HepG2 (cell line): ENCODE data around the gene CMPK1. TPM values are rescaled to one million over a fixed set of nuclear protein-coding genes. Genes with fewer than 3 reads are reported as not detected.

Experiments used
- ATAC-seq: fragments of 200-7000 bp; cut with Tn5 transposase; 3 replicates; pipeline ENCODE4 v1.9.1; 2020; ENCODE audit warnings: mild to moderate bottlenecking, moderate library complexity
- BruUV-seq: library from RNA; stranded (reverse); fragments of 400-500 nt; replicated peaks from 2 replicates; lab custom pipeline; 2021; lab: Mats Ljungman, UMichigan
- CTCF ChIA-PET: fragments of 300-600 bp; formaldehyde crosslinking; extraction: SDS; loops from one replicate; lab custom pipeline; 2021; ENCODE audit warnings: low total read pairs, inconsistent platforms, low intra/inter-chr PET ratio; lab: Yijun Ruan, JAX
- POLR2A ChIA-PET: fragments of 350-600 bp; sonication (Branson Sonifier 250); formaldehyde crosslinking; loops from one replicate; lab custom pipeline; 2020; ENCODE audit warnings: antibody characterized with exemption, inconsistent platforms; lab: Yijun Ruan, JAX
- DNase-seq: peaks from one replicate; pipeline ENCODE4 v3.0.0-alpha.2; 2015; ENCODE audit warnings: low spot score
- FAIRE-seq: peaks from 3 replicates; lab custom pipeline; 2011; peaks lifted over from hg19 to GRCh38; lab: Jason Lieb, UNC
- H2AFZ ChIP-seq: one replicate; pipeline ENCODE4 v1.6.1; 2011; ENCODE audit warnings: low read length, inconsistent platforms
- H3K27ac ChIP-seq: fragments of 300-600 bp; 3 replicates; pipeline ENCODE4 v1.8.0; 2011; ENCODE audit warnings: mixed run types, mild to moderate bottlenecking, mixed read lengths, low read length, inconsistent platforms; ENCODE audit not compliant: insufficient read depth; ENCODE audit errors: extremely low read length
- H3K27me3 ChIP-seq, 2 experiments: fragments of 200-600 bp in 1 of 2; 2 replicates in 1 of 2; 3 replicates in 1 of 2; pipeline versions ENCODE4 v1.6.0 to v1.8.0; 2011; ENCODE audit warnings: low read length in 2 of 2, mild to moderate bottlenecking in 2 of 2, moderate library complexity in 2 of 2, inconsistent platforms in 1 of 2; ENCODE audit not compliant: insufficient read depth in 2 of 2, control insufficient read depth in 1 of 2
- H3K36me3 ChIP-seq, 2 experiments: fragments of 200-600 bp in 1 of 2; replicated peaks in 1 of 2; 2 replicates in 1 of 2; 3 replicates in 1 of 2; pipeline versions ENCODE4 v1.5.1 to v1.8.0; 2011; ENCODE audit warnings: low read length in 2 of 2, inconsistent platforms in 1 of 2; ENCODE audit not compliant: insufficient read depth in 2 of 2, control insufficient read depth in 1 of 2
- H3K4me1 ChIP-seq: 2 replicates; pipeline ENCODE4 v1.5.1; 2012; ENCODE audit warnings: low read length, inconsistent platforms; ENCODE audit not compliant: insufficient read depth
- H3K4me2 ChIP-seq: 2 replicates; pipeline ENCODE4 v1.6.0; 2011; ENCODE audit warnings: low read depth, low read length, inconsistent platforms
- H3K4me3 ChIP-seq, 3 experiments: fragments of 200-600 bp in 1 of 3; sonication (generic), shearing (Covaris generic) in 1 of 3; replicated peaks in 1 of 3; 2 replicates each; pipeline ENCODE4 v1.5.1; 2011 to 2016; ENCODE audit warnings: low read length in 3 of 3, inconsistent platforms in 2 of 3, low read depth in 2 of 3, mild to moderate bottlenecking in 2 of 3, control low read depth in 1 of 3, mixed read lengths in 1 of 3; ENCODE audit not compliant: insufficient read depth in 1 of 3
- H3K79me2 ChIP-seq: one replicate; pipeline ENCODE4 v1.6.1; 2011; ENCODE audit warnings: low read length, inconsistent platforms; ENCODE audit not compliant: insufficient read depth
- H3K9ac ChIP-seq: 2 replicates; pipeline ENCODE4 v1.6.0; 2011; ENCODE audit warnings: mild to moderate bottlenecking, low read depth, low read length, inconsistent platforms; ENCODE audit not compliant: insufficient read depth
- H3K9me3 ChIP-seq: 2 replicates; pipeline ENCODE4 v1.5.1; 2012; ENCODE audit warnings: mild to moderate bottlenecking, low read length
- H4K20me1 ChIP-seq: 2 replicates; pipeline ENCODE4 v1.6.0; 2011; ENCODE audit warnings: inconsistent platforms, mild to moderate bottlenecking, low read length, moderate library complexity; ENCODE audit not compliant: insufficient read depth
- ARID2 ChIP-seq: sonication (generic); formaldehyde crosslinking; IDR thresholded peaks from 2 replicates; pipeline ENCODE4 v1.8.1; 2022; ENCODE audit warnings: mild to moderate bottlenecking, missing genetic modification reagents, borderline replicate concordance
- CTCF ChIP-seq: sonication (generic); formaldehyde crosslinking; IDR thresholded peaks from 2 replicates; pipeline ENCODE4 v1.5.0; 2020; ENCODE audit warnings: mild to moderate bottlenecking, missing genetic modification reagents, moderate library complexity
- GTF3A ChIP-seq: sonication (generic); formaldehyde crosslinking; conservative IDR thresholded peaks from 2 replicates; pipeline ENCODE4 v1.4.0; 2020; ENCODE audit warnings: mild to moderate bottlenecking, missing genetic modification reagents
- HNF1A ChIP-seq, 2 experiments: sonication (generic) in 1 of 2; formaldehyde crosslinking in 1 of 2; IDR thresholded peaks; 2 replicates each; pipeline versions ENCODE4 v1.4.0 to v1.6.1; 2016 to 2020; ENCODE audit warnings: borderline replicate concordance in 1 of 2, low read depth in 1 of 2, mild to moderate bottlenecking in 1 of 2, missing genetic modification reagents in 1 of 2
- HOXD1 ChIP-seq: sonication (generic); formaldehyde crosslinking; IDR thresholded peaks from 2 replicates; pipeline ENCODE4 v1.5.0; 2020; ENCODE audit warnings: missing genetic modification reagents
- NBN ChIP-seq: fragments of 450-650 bp; conservative IDR thresholded peaks from 2 replicates; pipeline ENCODE4 v1.6.1; 2017
- SIX1 ChIP-seq: sonication (generic); formaldehyde crosslinking; IDR thresholded peaks from 2 replicates; pipeline ENCODE4 v1.4.0; 2020; ENCODE audit warnings: missing genetic modification reagents, borderline replicate concordance
- SMARCE1 ChIP-seq: fragments of 450-650 bp; IDR thresholded peaks from 2 replicates; pipeline ENCODE4 v1.6.1; 2017; ENCODE audit warnings: borderline replicate concordance
- TEAD2 ChIP-seq: sonication (generic); formaldehyde crosslinking; IDR thresholded peaks from 2 replicates; pipeline ENCODE4 v1.9.0; 2021; ENCODE audit warnings: missing genetic modification reagents
- TFE3 ChIP-seq: IDR thresholded peaks from 2 replicates; pipeline ENCODE4 v1.6.1; 2016
- ZMAT5 ChIP-seq: sonication (generic); formaldehyde crosslinking; IDR thresholded peaks from 2 replicates; pipeline ENCODE4 v1.5.0; 2020; ENCODE audit warnings: mild to moderate bottlenecking, low read depth, missing genetic modification reagents, borderline replicate concordance
- ZNF446 ChIP-seq: sonication (generic); formaldehyde crosslinking; IDR thresholded peaks from 2 replicates; pipeline ENCODE4 v1.5.0; 2020; ENCODE audit warnings: mild to moderate bottlenecking, missing genetic modification reagents
- WGBS: methylation state at CpG from one replicate; pipeline ENCODE4 v1.1.6; 2017; ENCODE audit warnings: low lambda C conversion rate; 5-methylcytosine and 5-hydroxymethylcytosine counted together
- in situ Hi-C: cut with HindIII; loops from 2 replicates; pipeline ENCODE4 v1.10.0; 2017; ENCODE audit warnings: low pct_unique_long_range_greater_than_20kb; ENCODE audit not compliant: extremely low pct_ligation_motif_present
- intact Hi-C: fragments of 100-400 bp; cut with micrococcal nuclease; formaldehyde crosslinking; loops from one replicate; pipeline ENCODE4 v1.10.0; 2022; ENCODE audit not compliant: unreplicated experiment
- polyA plus RNA-seq, 8 experiments: library from polyadenylated mRNA; depleted of rRNA in 3 of 8; stranded (reverse) in 7 of 8; unstranded in 1 of 8; fragments of >200 nt; fragmentation: Illumina TruSeq in 4 of 8; extraction: Trizol in 4 of 8; gene quantifications; 2 replicates each; pipeline versions ENCODE4 v1.2.1 to v1.2.3, GENCODE V29; 2011 to 2016; ENCODE audit warnings: low read depth in 4 of 8, missing spikeins in 1 of 8, mixed read lengths in 1 of 8; ENCODE audit not compliant: insufficient read depth in 1 of 8
- total RNA-seq, 5 experiments: library from RNA; depleted of rRNA; stranded (reverse); fragments of >200 nt; fragmentation: Illumina TruSeq; extraction: Trizol; gene quantifications; 2 replicates each; pipeline ENCODE4 v1.2.3, GENCODE V29; 2016; ENCODE audit warnings: low read depth in 1 of 5

CMPK1 gene
- total and polyA plus RNA-seq, 2 of the 13 experiments (the other 11 are each of a cell fraction or from before 2014, with no cell fraction given), result 38.3 to 92.0 TPM

- BruUV-seq, result TSS peak; percentile 83
- TF ChIP-seq SMARCE1 (no peak), HNF1A (IDR thresholded peaks at IDR 0.05; ENCODE audit: low read depth) (no peak), HNF1A (CRISPR knock-in tag; IDR thresholded peaks at IDR 0.05; ENCODE audit: borderline replicate concordance) (no peak), ARID2 (CRISPR knock-in tag) (0 out of 2 replicates have a peak, but pooled peaks have one; percentile 42), HOXD1 (CRISPR knock-in tag) (no peak), ZMAT5 (CRISPR knock-in tag) (no peak), TFE3 (CRISPR knock-in tag) (0 out of 2 replicates have a peak, but pooled peaks have one; percentile 1), SIX1 (CRISPR knock-in tag) (0 out of 2 replicates have a peak, but pooled peaks have one; percentile 37), TEAD2 (CRISPR knock-in tag) (no peak), ZNF446 (no peak), GTF3A (no peak), NBN (no peak), CTCF (CRISPR knock-in tag) (no peak)
Measured at GRCh38 chr1:47334765-47335435, 1.3 kb downstream of the CMPK1 start.

More at GRCh38 chr1:47334765-47335435, 1.3 kb downstream of the CMPK1 start:
- peaks cover 3% of the 10 kb centered on the region; the same call in 1 of the 2 replicates for H4K20me1 ChIP-seq
- peaks cover 50% of the 10 kb centered on the region for H3K79me2 ChIP-seq
- in situ Hi-C loops (no loop called here), intact Hi-C loops (loop anchor here (1.0 kb wide), 1 partner anchor 44 kb away; no protein-coding TSS in a partner anchor)
- DNase-seq, result peak; percentile 82
- peaks cover 52% of the 10 kb centered on the region for H3K4me1 ChIP-seq
- no peaks in the 10 kb centered on the region for H3K9me3 ChIP-seq
- H3K4me3 ChIP-seq, result peak overlapping the region; percentile 87 to 98 (median 94)
- CTCF ChIA-PET, result no interaction called here
- 48% methylated on average over 9 of the region's 9 CpGs for WGBS
- peak; percentile 88 for FAIRE-seq
- POLR2A ChIA-PET, result interaction anchor here (0.9 to 3.2 kb wide), 9 partner anchors 10 to 156 kb away, joined by 4 to 54 read pairs (median 7); partner anchors contain the start of genes FOXD2 and STIL
- no peak for ATAC-seq
- H2AFZ ChIP-seq, result no peak overlapping the region
- H3K9ac ChIP-seq, result peak overlapping the region; percentile 95
- H3K4me2 ChIP-seq, result peak overlapping the region; percentile 84
- peaks cover 0 to 9% of the 10 kb centered on the region in 2 experiments; a peak in 2 of 5 replicates for H3K36me3 ChIP-seq
- peak overlapping the region; percentile 99 for H3K27ac ChIP-seq
- H3K27me3 ChIP-seq, result no peaks in the 10 kb centered on the region; a peak in 1 of 5 replicates
